Naive thymus-derived CD8-positive, alpha-beta T cell (primary cell): ENCODE results near the gene NTM. TPM values are rescaled to one million over a fixed set of nuclear protein-coding genes. Genes with fewer than 3 reads are reported as not detected.

ENCODE experiments used
- ATAC-seq, 2 donors: fragments of 150-1000 bp; cut with Tn5 transposase in 1 of 2; sonication (Bioruptor Pico), chemical (Tn5 transposase) in 1 of 2; 1 replicate in 1 of 2; 2 replicates in 1 of 2; pipeline ENCODE4 v1.10.0; 2021; ENCODE audit warnings: mild to moderate bottlenecking in 2 of 2, moderate library complexity in 2 of 2
- POLR2A ChIA-PET: fragments of 350-600 bp; sonication (Branson Sonifier 250); formaldehyde crosslinking; loops from one replicate; lab custom pipeline; 2021; ENCODE audit warnings: antibody characterized with exemption; lab: Charles Lee
- DNase-seq, 10 donors: peaks; one replicate each; pipeline versions ENCODE4 v3.0.0 to v3.0.0-alpha.2; 2020 to 2022
- H3K27ac Mint-ChIP-seq, 10 donors: one replicate each; pipeline ENCODE4 v1.8.0; 2020 to 2022; ENCODE audit warnings: mild to moderate bottlenecking in 10 of 10, mixed read lengths in 10 of 10, moderate library complexity in 4 of 10, inconsistent platforms in 1 of 10
- H3K27me3 Mint-ChIP-seq, 5 donors: one replicate each; pipeline ENCODE4 v1.8.0; 2021 to 2022; ENCODE audit warnings: mixed read lengths in 5 of 5
- H3K36me3 Mint-ChIP-seq, 3 donors: one replicate each; pipeline ENCODE4 v1.8.0; 2020 to 2022; ENCODE audit warnings: mixed read lengths in 3 of 3, mild to moderate bottlenecking in 2 of 3, inconsistent platforms in 1 of 3
- H3K4me1 Mint-ChIP-seq, 4 donors: one replicate each; pipeline ENCODE4 v1.8.0; 2021 to 2022; ENCODE audit warnings: mixed read lengths in 4 of 4
- H3K4me3 Mint-ChIP-seq, 10 donors: one replicate each; pipeline ENCODE4 v1.8.0; 2020 to 2022; ENCODE audit warnings: mild to moderate bottlenecking in 10 of 10, mixed read lengths in 10 of 10, moderate library complexity in 6 of 10, inconsistent platforms in 1 of 10
- H3K9me3 Mint-ChIP-seq, 9 donors: one replicate each; pipeline ENCODE4 v1.8.0; 2020 to 2022; ENCODE audit warnings: mixed read lengths in 9 of 9, mild to moderate bottlenecking in 3 of 9, inconsistent platforms in 1 of 9, moderate library complexity in 1 of 9
- polyA plus RNA-seq, 3 donors: library from polyadenylated mRNA; unstranded; fragments of 300-500 nt; fragmentation: Illumina TruSeq; gene quantifications; one replicate each; pipeline ENCODE4 v1.2.3, GENCODE V29; 2021
- total RNA-seq, 8 experiments: library from RNA in 2 of 8; stranded (reverse) in 2 of 8; gene quantifications; one replicate each; pipeline ENCODE4 v1.2.3 and lab custom pipeline; 2021 to 2026

Gene NTM
- total and polyA plus RNA-seq, 5 experiments from 2014 or later = not detected

GRCh38 chr11:131851964-131852755, 481.7 kb downstream of the NTM start:
- H3K9me3 Mint-ChIP-seq = peaks cover 0 to 14% (median 1%) of the 10 kb centered on the region in 9 donors
- H3K27ac Mint-ChIP-seq = no peak overlapping the region
- DNase-seq = no peak
- no peak for ATAC-seq
- peaks cover 0 to 1% (median 0%) of the 10 kb centered on the region in 5 donors for H3K27me3 Mint-ChIP-seq
- POLR2A ChIA-PET = no interaction called here
- H3K4me3 Mint-ChIP-seq = no peak overlapping the region
- no peaks in the 10 kb centered on the region for H3K4me1 Mint-ChIP-seq
- H3K36me3 Mint-ChIP-seq = no peaks in the 10 kb centered on the region

- Mint-ChIP-seq H3K4me3 (no peak overlapping the region), H3K27ac (peak overlapping the region in 1 of 10 donors; percentile 7), H3K4me1 (no peaks in the 10 kb centered on the region), H3K27me3 (peaks cover 0 to 1% (median 0%) of the 10 kb centered on the region in 5 donors), H3K9me3 (peaks cover 0 to 14% (median 0%) of the 10 kb centered on the region in 9 donors), H3K36me3 (no peaks in the 10 kb centered on the region)
- no peak for ATAC-seq
- POLR2A ChIA-PET = no interaction called here
- DNase-seq = no peak
Observed at GRCh38 chr11:131852757-131853156, 482.3 kb downstream of the NTM start.

GRCh38 chr11:131854391-131854790, 484.0 kb downstream of the NTM start:
- Mint-ChIP-seq H3K27me3 (peaks cover 0 to 1% (median 0%) of the 10 kb centered on the region in 5 donors), H3K36me3 (no peaks in the 10 kb centered on the region), H3K27ac (peak overlapping the region in 1 of 10 donors; percentile 12), H3K4me1 (no peaks in the 10 kb centered on the region), H3K4me3 (no peak overlapping the region), H3K9me3 (peaks cover 0 to 13% (median 0%) of the 10 kb centered on the region in 9 donors)
- ATAC-seq (no peak), DNase-seq (no peak)
- POLR2A ChIA-PET = no interaction called here

GRCh38 chr11:131855320-131855719, 484.9 kb downstream of the NTM start:
- Mint-ChIP-seq H3K27me3 (peaks cover 0 to 1% (median 0%) of the 10 kb centered on the region in 5 donors), H3K27ac (no peak overlapping the region), H3K4me3 (no peak overlapping the region), H3K4me1 (no peaks in the 10 kb centered on the region), H3K36me3 (no peaks in the 10 kb centered on the region), H3K9me3 (peaks cover 0 to 13% (median 0%) of the 10 kb centered on the region in 9 donors)
- POLR2A ChIA-PET = no interaction called here
- no peak for DNase-seq
- no peak for ATAC-seq

- DNase-seq (no peak), ATAC-seq (no peak)
- H3K36me3 Mint-ChIP-seq = no peaks in the 10 kb centered on the region
- H3K9me3 Mint-ChIP-seq = peaks cover 0 to 13% (median 0%) of the 10 kb centered on the region in 9 donors
- H3K4me3 Mint-ChIP-seq = no peak overlapping the region
- peaks cover 0 to 1% (median 0%) of the 10 kb centered on the region in 5 donors for H3K27me3 Mint-ChIP-seq
- H3K4me1 Mint-ChIP-seq = no peaks in the 10 kb centered on the region
- H3K27ac Mint-ChIP-seq = no peak overlapping the region
- POLR2A ChIA-PET = no interaction called here
Observed at GRCh38 chr11:131857246-131857645, 486.8 kb downstream of the NTM start.

- no peak for DNase-seq
- no peaks in the 10 kb centered on the region for H3K4me1 Mint-ChIP-seq
- no peaks in the 10 kb centered on the region for H3K27me3 Mint-ChIP-seq
- H3K36me3 Mint-ChIP-seq = no peaks in the 10 kb centered on the region
- peaks cover 0 to 4% (median 0%) of the 10 kb centered on the region in 9 donors for H3K9me3 Mint-ChIP-seq
- no peak for ATAC-seq
- POLR2A ChIA-PET = no interaction called here
- H3K4me3 Mint-ChIP-seq = no peak overlapping the region
- H3K27ac Mint-ChIP-seq = no peak overlapping the region
Observed at GRCh38 chr11:131858505-131858904, 488.1 kb downstream of the NTM start.

GRCh38 chr11:131859538-131860210, 489.3 kb downstream of the NTM start:
- Mint-ChIP-seq H3K4me3 (no peak overlapping the region), H3K4me1 (no peaks in the 10 kb centered on the region), H3K27me3 (peaks cover 0 to 4% (median 0%) of the 10 kb centered on the region in 5 donors), H3K36me3 (no peaks in the 10 kb centered on the region), H3K27ac (no peak overlapping the region), H3K9me3 (peaks cover 0 to 2% (median 0%) of the 10 kb centered on the region in 9 donors)
- no peak for ATAC-seq
- POLR2A ChIA-PET = no interaction called here
- no peak for DNase-seq

- ATAC-seq (no peak), DNase-seq (no peak)
- POLR2A ChIA-PET = no interaction called here
- Mint-ChIP-seq H3K36me3 (no peaks in the 10 kb centered on the region), H3K4me1 (no peaks in the 10 kb centered on the region), H3K27me3 (peaks cover 0 to 14% (median 2%) of the 10 kb centered on the region in 5 donors), H3K4me3 (no peak overlapping the region), H3K9me3 (peaks cover 0 to 22% (median 2%) of the 10 kb centered on the region in 9 donors), H3K27ac (no peak overlapping the region)
Observed at GRCh38 chr11:131864228-131864627, 493.8 kb downstream of the NTM start.

GRCh38 chr11:131865860-131866259, 495.4 kb downstream of the NTM start:
- Mint-ChIP-seq H3K9me3 (peaks cover 0 to 22% (median 2%) of the 10 kb centered on the region in 9 donors), H3K4me1 (no peaks in the 10 kb centered on the region), H3K36me3 (no peaks in the 10 kb centered on the region), H3K4me3 (no peak overlapping the region), H3K27me3 (peaks cover 0 to 14% (median 2%) of the 10 kb centered on the region in 5 donors), H3K27ac (no peak overlapping the region)
- no peak for DNase-seq
- POLR2A ChIA-PET = no interaction called here
- ATAC-seq = no peak

GRCh38 chr11:131866535-131867400, 496.4 kb downstream of the NTM start:
- no peak for DNase-seq
- peaks cover 0 to 14% (median 3%) of the 10 kb centered on the region in 5 donors for H3K27me3 Mint-ChIP-seq
- no peaks in the 10 kb centered on the region for H3K36me3 Mint-ChIP-seq
- H3K27ac Mint-ChIP-seq = no peak overlapping the region
- peaks cover 0 to 22% (median 2%) of the 10 kb centered on the region in 9 donors for H3K9me3 Mint-ChIP-seq
- POLR2A ChIA-PET = no interaction called here
- H3K4me1 Mint-ChIP-seq = no peaks in the 10 kb centered on the region
- no peak overlapping the region for H3K4me3 Mint-ChIP-seq
- no peak for ATAC-seq

GRCh38 chr11:131867457-131868257, 497.2 kb downstream of the NTM start:
- POLR2A ChIA-PET = no interaction called here
- Mint-ChIP-seq H3K9me3 (peaks cover 0 to 22% (median 2%) of the 10 kb centered on the region in 9 donors), H3K36me3 (no peaks in the 10 kb centered on the region), H3K4me1 (no peaks in the 10 kb centered on the region), H3K4me3 (no peak overlapping the region), H3K27me3 (peaks cover 0 to 14% (median 5%) of the 10 kb centered on the region in 5 donors), H3K27ac (no peak overlapping the region)
- ATAC-seq (no peak), DNase-seq (no peak)
